HCT116 (cell line): ENCODE results near the gene CD27.

Experiments used
- EZH2 ChIP-seq: fragments of 200-600 bp; sonication (generic); IDR thresholded peaks from 2 replicates; pipeline ENCODE4 v1.6.1; 2017; ENCODE audit warnings: antibody characterized with exemption, mixed run types
- POLR2A ChIP-seq: IDR thresholded peaks from 2 replicates; pipeline ENCODE4 v1.7.0; 2011; ENCODE audit warnings: borderline replicate concordance; ENCODE audit not compliant: insufficient read depth, insufficient read length; ENCODE audit errors: extremely low read depth
- SIN3A ChIP-seq: IDR thresholded peaks from 2 replicates; pipeline ENCODE4 v1.6.1; 2012; ENCODE audit warnings: low read depth
- ZFX ChIP-seq: fragments of 450-650 bp; IDR thresholded peaks from 2 replicates; pipeline ENCODE4 v1.6.1; 2017

- no peak for TF ChIP-seq ZFX
- TF ChIP-seq SIN3A: no peak
- TF ChIP-seq POLR2A: no peak
- no peak for TF ChIP-seq EZH2
These were observed 27.2 kb downstream of the CD27 start for GRCh38 chr12:6471989-6472360.
